ENCODE data around the gene NEDD8. TPM values are rescaled to one million over a fixed set of nuclear protein-coding genes. Genes with fewer than 3 reads are reported as not detected.
"Not testable (repeated sequence)": the region's sequence is repeated elsewhere in the genome, so short reads cannot be mapped to it uniquely, and the experiment has no call there.

The NEDD8 gene
- total and polyA plus RNA-seq, 2 donors (not counting 1 experiment from before 2014, with no cell fraction given), result 145 to 441 TPM

DNA sequence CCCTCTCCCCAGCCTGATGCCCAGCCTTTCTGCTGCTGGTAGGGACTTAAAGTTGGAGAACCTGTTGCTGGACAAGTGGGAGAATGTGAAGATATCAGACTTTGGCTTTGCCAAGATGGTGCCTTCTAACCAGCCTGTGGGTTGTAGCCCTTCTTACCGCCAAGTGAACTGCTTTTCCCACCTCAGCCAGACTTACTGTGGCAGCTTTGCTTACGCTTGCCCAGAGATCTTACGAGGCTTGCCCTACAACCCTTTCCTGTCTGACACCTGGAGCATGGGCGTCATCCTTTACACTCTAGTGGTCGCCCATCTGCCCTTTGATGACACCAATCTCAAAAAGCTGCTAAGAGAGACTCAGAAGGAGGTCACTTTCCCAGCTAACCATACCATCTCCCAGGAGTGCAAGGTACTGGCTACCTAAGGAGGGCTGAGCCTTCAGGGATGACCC is 25.0 kb downstream of the NEDD8 start:
- Histone ChIP-seq H3K79me2 (ENCODE audit: control insufficient read depth, insufficient read depth, low read length) (no peaks in the 10 kb centered on the region), H3K9ac (ENCODE audit: insufficient read depth, low read length) (no peak overlapping the region), H3K9me3 (ENCODE audit: control insufficient read depth, insufficient read depth, low read depth, low read length) (no peaks in the 10 kb centered on the region), H4K20me1 (ENCODE audit: control insufficient read depth, extremely low read depth, insufficient read depth, low read length) (no peaks in the 10 kb centered on the region), H3K4me3 (replicated peaks in 1 of 4; ENCODE audit: control extremely low read depth in 1 of 4, insufficient read depth in 1 of 4, low read depth in 3 of 4, low read length in 4 of 4) (no peak overlapping the region), H3K27ac (ENCODE audit: insufficient read depth, low read length) (no peak overlapping the region), H3K27me3 (ENCODE audit: control insufficient read depth, insufficient read depth, low read length) (no peaks in the 10 kb centered on the region), H3K4me2 (ENCODE audit: extremely low read depth, insufficient read depth, low read length) (no peak overlapping the region), H2AFZ (ENCODE audit: low read length) (no peak overlapping the region), H3K4me1 (ENCODE audit: control insufficient read depth, extremely low read depth, insufficient read depth, low read length) (no peaks in the 10 kb centered on the region), H3K36me3 (ENCODE audit: control insufficient read depth, insufficient read depth, low read length) (peaks cover 22% of the 10 kb centered on the region)
- no peak for DNase-seq (ENCODE audit: low read depth in 2 of 2)
- TF ChIP-seq EZH2 (IDR thresholded peaks at IDR 0.05; ENCODE audit: low read length, missing control alignments), result no peak
- TF ChIP-seq, protein P1, sequence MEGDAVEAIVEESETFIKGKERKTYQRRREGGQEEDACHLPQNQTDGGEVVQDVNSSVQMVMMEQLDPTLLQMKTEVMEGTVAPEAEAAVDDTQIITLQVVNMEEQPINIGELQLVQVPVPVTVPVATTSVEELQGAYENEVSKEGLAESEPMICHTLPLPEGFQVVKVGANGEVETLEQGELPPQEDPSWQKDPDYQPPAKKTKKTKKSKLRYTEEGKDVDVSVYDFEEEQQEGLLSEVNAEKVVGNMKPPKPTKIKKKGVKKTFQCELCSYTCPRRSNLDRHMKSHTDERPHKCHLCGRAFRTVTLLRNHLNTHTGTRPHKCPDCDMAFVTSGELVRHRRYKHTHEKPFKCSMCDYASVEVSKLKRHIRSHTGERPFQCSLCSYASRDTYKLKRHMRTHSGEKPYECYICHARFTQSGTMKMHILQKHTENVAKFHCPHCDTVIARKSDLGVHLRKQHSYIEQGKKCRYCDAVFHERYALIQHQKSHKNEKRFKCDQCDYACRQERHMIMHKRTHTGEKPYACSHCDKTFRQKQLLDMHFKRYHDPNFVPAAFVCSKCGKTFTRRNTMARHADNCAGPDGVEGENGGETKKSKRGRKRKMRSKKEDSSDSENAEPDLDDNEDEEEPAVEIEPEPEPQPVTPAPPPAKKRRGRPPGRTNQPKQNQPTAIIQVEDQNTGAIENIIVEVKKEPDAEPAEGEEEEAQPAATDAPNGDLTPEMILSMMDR (conservative IDR thresholded peaks at IDR 0.05 in 1 of 2, IDR thresholded peaks at IDR 0.05 in 1 of 2; ENCODE audit: low read depth in 1 of 2, low read length in 2 of 2), result no peak

DNA sequence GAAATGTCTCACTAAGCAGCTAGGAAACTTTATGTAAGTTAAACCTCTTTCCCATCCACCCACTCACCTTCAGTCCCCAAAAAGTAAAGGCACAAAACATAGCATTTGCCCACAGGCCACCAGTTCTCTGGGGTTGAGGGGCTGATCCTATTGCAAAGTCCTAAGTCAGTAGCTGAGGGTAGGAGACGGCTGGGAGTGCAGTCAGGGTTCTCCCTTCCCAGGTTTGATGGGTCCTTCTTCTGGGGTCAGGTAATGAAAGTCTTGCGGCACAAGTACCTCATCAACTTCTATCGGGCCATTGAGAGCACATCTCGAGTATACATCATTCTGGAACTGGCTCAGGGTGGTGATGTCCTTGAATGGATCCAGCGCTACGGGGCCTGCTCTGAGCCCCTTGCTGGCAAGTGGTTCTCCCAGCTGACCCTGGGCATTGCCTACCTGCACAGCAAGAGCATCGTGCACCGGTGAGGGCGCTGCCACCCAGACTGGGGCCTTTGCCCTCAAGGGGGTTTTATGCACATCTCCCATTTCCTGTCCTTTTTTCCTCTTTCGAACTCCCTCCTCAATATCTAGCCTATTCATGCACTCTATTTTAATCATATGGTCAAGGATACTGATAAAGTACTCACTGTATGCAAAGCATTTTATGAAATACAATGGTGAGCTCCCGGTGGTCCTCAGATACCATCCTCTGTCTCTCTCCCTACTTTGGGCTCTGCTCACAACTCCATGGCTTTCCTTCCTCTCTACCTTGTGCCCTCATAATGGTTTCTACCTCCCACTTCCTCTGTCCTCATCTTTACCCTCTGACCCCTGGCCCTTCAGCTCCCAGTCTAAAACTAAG is 25.7 kb downstream of the NEDD8 start:
- H3K27ac ChIP-seq (ENCODE audit: insufficient read depth, low read length), result no peak overlapping the region
- H4K20me1 ChIP-seq (ENCODE audit: control insufficient read depth, extremely low read depth, insufficient read depth, low read length), result no peaks in the 10 kb centered on the region
- no peak overlapping the region for H2AFZ ChIP-seq (ENCODE audit: low read length)
- no peak for DNase-seq (ENCODE audit: low read depth in 2 of 2)
- TF ChIP-seq, protein P1 (conservative IDR thresholded peaks at IDR 0.05 in 1 of 2, IDR thresholded peaks at IDR 0.05 in 1 of 2; ENCODE audit: low read depth in 1 of 2, low read length in 2 of 2), result no peak
- no peak for TF ChIP-seq EZH2 (IDR thresholded peaks at IDR 0.05; ENCODE audit: low read length, missing control alignments)
- no peaks in the 10 kb centered on the region for H3K9me3 ChIP-seq (ENCODE audit: control insufficient read depth, insufficient read depth, low read depth, low read length)
- H3K4me1 ChIP-seq (ENCODE audit: control insufficient read depth, extremely low read depth, insufficient read depth, low read length), result no peaks in the 10 kb centered on the region
- H3K36me3 ChIP-seq (ENCODE audit: control insufficient read depth, insufficient read depth, low read length), result peaks cover 22% of the 10 kb centered on the region
- H3K4me2 ChIP-seq (ENCODE audit: extremely low read depth, insufficient read depth, low read length), result no peak overlapping the region
- no peak overlapping the region for H3K9ac ChIP-seq (ENCODE audit: insufficient read depth, low read length)
- no peaks in the 10 kb centered on the region for H3K79me2 ChIP-seq (ENCODE audit: control insufficient read depth, insufficient read depth, low read length)
- no peak overlapping the region for H3K4me3 ChIP-seq (replicated peaks in 1 of 4; ENCODE audit: control extremely low read depth in 1 of 4, insufficient read depth in 1 of 4, low read depth in 3 of 4, low read length in 4 of 4)
- no peaks in the 10 kb centered on the region for H3K27me3 ChIP-seq (ENCODE audit: control insufficient read depth, insufficient read depth, low read length)

DNA sequence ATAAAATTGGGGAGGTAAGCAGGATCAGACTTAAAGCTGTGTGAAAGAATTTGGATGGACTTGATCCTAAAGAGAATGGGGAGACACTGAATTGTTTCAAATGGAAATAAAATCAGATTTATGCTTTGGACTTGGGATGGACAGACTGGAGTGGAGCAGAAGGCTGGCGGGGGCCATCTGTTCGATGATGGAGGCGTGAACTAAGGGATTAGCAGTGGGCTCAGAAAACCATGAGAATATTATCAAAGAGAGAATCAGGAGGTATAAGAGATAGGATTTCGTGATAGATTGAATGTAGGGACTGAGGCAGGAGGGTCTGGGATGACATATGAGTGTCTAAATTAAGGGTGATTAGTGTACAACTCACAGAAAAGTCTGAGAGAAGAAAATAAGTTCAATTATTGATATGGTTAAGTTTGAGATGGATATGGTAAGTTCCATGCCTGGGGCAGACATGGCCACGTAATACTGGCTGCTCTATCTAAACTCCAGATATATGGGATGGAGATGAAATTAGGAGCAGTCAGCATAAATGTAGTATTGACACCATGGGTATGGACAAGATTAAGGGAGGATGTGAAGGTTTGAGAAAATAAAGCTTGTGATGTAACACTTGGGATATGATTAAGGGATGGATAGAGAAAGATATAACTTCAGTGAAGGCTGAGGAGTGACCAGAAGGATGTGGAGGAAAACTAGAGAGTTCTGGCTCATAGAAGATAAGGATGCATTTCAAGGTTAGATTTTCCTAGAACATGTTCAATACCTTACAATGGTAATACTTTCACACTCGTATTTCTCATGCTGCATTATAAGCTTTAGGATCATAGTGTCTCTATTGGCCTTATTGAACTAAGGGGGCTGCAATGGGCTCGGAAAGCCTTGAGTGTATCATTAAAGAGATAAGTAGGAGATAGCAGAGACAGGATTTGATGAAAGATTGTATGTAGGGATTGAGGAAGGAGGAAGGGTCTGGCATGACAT is 27.7 kb downstream of the NEDD8 start:
- TF ChIP-seq, protein P1 (conservative IDR thresholded peaks at IDR 0.05 in 1 of 2, IDR thresholded peaks at IDR 0.05 in 1 of 2; ENCODE audit: low read depth in 1 of 2, low read length in 2 of 2), result no peak
- no peak for TF ChIP-seq EZH2 (IDR thresholded peaks at IDR 0.05; ENCODE audit: low read length, missing control alignments)
- Histone ChIP-seq H3K9me3 (ENCODE audit: control insufficient read depth, insufficient read depth, low read depth, low read length) (no peaks in the 10 kb centered on the region), H3K4me3 (replicated peaks in 1 of 4; ENCODE audit: control extremely low read depth in 1 of 4, insufficient read depth in 1 of 4, low read depth in 3 of 4, low read length in 4 of 4) (no peak overlapping the region), H3K27me3 (ENCODE audit: control insufficient read depth, insufficient read depth, low read length) (no peaks in the 10 kb centered on the region), H2AFZ (ENCODE audit: low read length) (no peak overlapping the region), H3K36me3 (ENCODE audit: control insufficient read depth, insufficient read depth, low read length) (peaks cover 13% of the 10 kb centered on the region), H4K20me1 (ENCODE audit: control insufficient read depth, extremely low read depth, insufficient read depth, low read length) (no peaks in the 10 kb centered on the region), H3K27ac (ENCODE audit: insufficient read depth, low read length) (no peak overlapping the region), H3K4me2 (ENCODE audit: extremely low read depth, insufficient read depth, low read length) (no peak overlapping the region), H3K79me2 (ENCODE audit: control insufficient read depth, insufficient read depth, low read length) (no peaks in the 10 kb centered on the region), H3K4me1 (ENCODE audit: control insufficient read depth, extremely low read depth, insufficient read depth, low read length) (no peaks in the 10 kb centered on the region), H3K9ac (ENCODE audit: insufficient read depth, low read length) (no peak overlapping the region)
- no peak for DNase-seq (ENCODE audit: low read depth in 2 of 2)

DNA sequence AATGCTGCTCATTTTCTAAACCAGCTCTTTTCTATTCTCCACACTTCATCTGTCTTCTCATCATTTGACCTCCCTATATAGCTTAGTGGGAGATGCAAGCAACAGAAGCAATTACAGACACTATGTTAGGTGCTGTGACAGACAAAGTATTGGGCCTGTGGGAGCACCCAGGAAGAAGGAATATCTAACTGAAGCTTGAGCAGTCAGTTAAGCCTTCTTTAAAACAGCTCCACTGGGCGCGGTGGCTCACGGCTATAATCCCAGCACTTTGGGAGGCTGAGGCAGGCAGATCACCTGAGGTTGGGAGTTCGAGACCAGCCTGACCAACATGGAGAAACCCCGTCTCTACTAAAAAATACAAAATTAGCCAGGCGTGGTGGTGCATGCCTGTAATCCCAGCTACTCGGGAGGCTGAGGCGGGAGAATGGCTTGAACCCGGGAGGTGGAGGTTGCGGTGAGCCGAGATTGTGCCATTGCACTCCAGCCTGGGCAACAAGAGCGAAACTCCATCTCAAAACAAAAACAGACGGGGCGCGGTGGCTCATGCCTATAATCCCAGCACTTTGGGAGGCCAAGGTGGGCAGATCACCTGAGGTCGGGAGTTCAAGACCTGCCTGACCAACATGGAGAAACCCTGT is 28.8 kb downstream of the NEDD8 start:
- peaks cover 13% of the 10 kb centered on the region for H3K36me3 ChIP-seq (ENCODE audit: control insufficient read depth, insufficient read depth, low read length)
- H3K4me2 ChIP-seq (ENCODE audit: extremely low read depth, insufficient read depth, low read length); H3K4me3 ChIP-seq (replicated peaks in 1 of 4; ENCODE audit: control extremely low read depth in 1 of 4, insufficient read depth in 1 of 4, low read depth in 3 of 4, low read length in 4 of 4); H3K9me3 ChIP-seq (ENCODE audit: control insufficient read depth, insufficient read depth, low read depth, low read length); H3K27ac ChIP-seq (ENCODE audit: insufficient read depth, low read length); H3K4me1 ChIP-seq (ENCODE audit: control insufficient read depth, extremely low read depth, insufficient read depth, low read length); H3K27me3 ChIP-seq (ENCODE audit: control insufficient read depth, insufficient read depth, low read length); DNase-seq (ENCODE audit: low read depth in 2 of 2); H2AFZ ChIP-seq (ENCODE audit: low read length); H3K9ac ChIP-seq (ENCODE audit: insufficient read depth, low read length); H4K20me1 ChIP-seq (ENCODE audit: control insufficient read depth, extremely low read depth, insufficient read depth, low read length); H3K79me2 ChIP-seq (ENCODE audit: control insufficient read depth, insufficient read depth, low read length): not testable (repeated sequence)

All from fibroblast of lung (primary cell).